Spleen (tissue), 11 donors: ENCODE results near the gene DTNB. TPM values are rescaled to one million over a fixed set of nuclear protein-coding genes. Genes with fewer than 3 reads are reported as not detected.

Experiments used
- DNase-seq: peaks from one replicate; pipeline ENCODE4 v3.0.0-alpha.2; 2020
- H3K27ac ChIP-seq, 8 donors: fragments of 200-600 bp; sonication (generic) in 7 of 8; 1 replicate in 4 of 8; 2 replicates in 4 of 8; pipeline versions ENCODE4 v1.5.0 to v1.8.0; 2016 to 2021; ENCODE audit warnings: inconsistent platforms in 4 of 8, mild to moderate bottlenecking in 4 of 8, moderate library complexity in 1 of 8
- H3K27me3 ChIP-seq, 7 donors: fragments of 200-600 bp; sonication (generic) in 6 of 7; replicated peaks in 1 of 7; 1 replicate in 4 of 7; 2 replicates in 3 of 7; pipeline versions ENCODE4 v1.5.0 to v1.8.0; 2016 to 2021; ENCODE audit warnings: inconsistent platforms in 3 of 7, mild to moderate bottlenecking in 1 of 7
- H3K36me3 ChIP-seq, 6 donors: fragments of 200-600 bp; sonication (generic) in 5 of 6; 1 replicate in 4 of 6; 2 replicates in 2 of 6; pipeline versions ENCODE4 v1.5.0 to v1.8.0; 2016 to 2021; ENCODE audit warnings: inconsistent platforms in 2 of 6
- H3K4me1 ChIP-seq, 6 donors: fragments of 200-600 bp; sonication (generic) in 5 of 6; 1 replicate in 3 of 6; 2 replicates in 3 of 6; pipeline versions ENCODE4 v1.5.0 to v1.8.0; 2016 to 2021; ENCODE audit warnings: inconsistent platforms in 3 of 6
- H3K4me3 ChIP-seq, 8 donors: fragments of 200-600 bp; sonication (generic) in 7 of 8; 1 replicate in 4 of 8; 2 replicates in 4 of 8; pipeline versions ENCODE4 v1.5.0 to v1.8.0; 2016 to 2021; ENCODE audit warnings: inconsistent platforms in 4 of 8, mild to moderate bottlenecking in 4 of 8, moderate library complexity in 2 of 8
- H3K9me3 ChIP-seq, 8 donors: fragments of 200-600 bp; sonication (generic) in 7 of 8; 1 replicate in 4 of 8; 2 replicates in 4 of 8; pipeline versions ENCODE4 v1.5.0 to v1.8.0; 2016 to 2021; ENCODE audit warnings: inconsistent platforms in 4 of 8
- CTCF ChIP-seq, 11 experiments: fragments of 200-600 bp in 7 of 11; fragments of 450-650 bp in 4 of 11; sonication (generic) in 4 of 11; IDR thresholded peaks in 8 of 11; conservative IDR thresholded peaks in 3 of 11; 1 replicate in 7 of 11; 2 replicates in 4 of 11; pipeline versions ENCODE4 v1.4.0 to v1.8.0; 2016 to 2021; ENCODE audit warnings: antibody characterized with exemption in 11 of 11, inconsistent platforms in 4 of 11, mild to moderate bottlenecking in 1 of 11
- POLR2A ChIP-seq, 3 donors: fragments of 450-650 bp; IDR thresholded peaks; one replicate each; pipeline ENCODE4 v1.5.1; 2017; ENCODE audit warnings: antibody characterized with exemption in 3 of 3, mild to moderate bottlenecking in 1 of 3
- POLR2AphosphoS5 ChIP-seq, 3 donors: sonication (generic); formaldehyde crosslinking; IDR thresholded peaks; one replicate each; pipeline ENCODE4 v1.5.1; 2017; ENCODE audit warnings: antibody characterized with exemption in 3 of 3
- WGBS, 5 donors: extraction: QIAGEN DNeasy Blood & Tissue Kit in 3 of 5; methylation state at CpG; one replicate each; pipeline versions ENCODE4 v1.1.5 to v1.1.7; 2013 to 2018; 5-methylcytosine and 5-hydroxymethylcytosine counted together
- intact Hi-C: fragments of 100-400 bp; cut with DNase I; formaldehyde crosslinking; loops from one replicate; pipeline ENCODE4 v1.15.0; 2023; ENCODE audit warnings: low total_unique reads
- polyA plus RNA-seq, 3 donors: library from polyadenylated mRNA; stranded (reverse); fragments of 200-250 nt; gene quantifications; one replicate each; pipeline ENCODE4 v1.2.1, GENCODE V29; 2013
- total RNA-seq, 7 donors: library from RNA; depleted of rRNA in 3 of 7; stranded (reverse); fragments of >200 nt in 3 of 7; fragmentation: NEBNext Ultra II Directional in 4 of 7; extraction: Animal tissue kit (Norgen Biotek cat#: 25700) in 4 of 7; gene quantifications; one replicate each; pipeline versions ENCODE4 v1.1.0 to v1.2.1, GENCODE V29; 2016 to 2021
- donor health status: healthy with polysubstance abuse.
- donor health status: DM: no; HTN: no; CAD: no; lungs with moderate emphysema.
- donor health status: DM: no; HTN: no; CAD: no.
- donor health status: Bipolar disorder and iron deficiency.
- donor health status: healthy.
- donor health status: DM: no; HTN: no; CAD: no.
- donor health status: DM: yes; HTN: yes; CAD: no.

Gene DTNB
- total and polyA plus RNA-seq, 10 donors: 4.5 to 28.9 (median 20.4) TPM

- TF ChIP-seq POLR2A (IDR thresholded peaks at IDR 0.05) (no peak), CTCF (IDR thresholded peaks at IDR 0.05 in 8 of 11, conservative IDR thresholded peaks at IDR 0.05 in 3 of 11) (no peak), POLR2AphosphoS5 (IDR thresholded peaks at IDR 0.05) (no peak)
- Histone ChIP-seq H3K4me1 (peaks cover 12 to 39% (median 25%) of the 10 kb centered on the region in 6 donors), H3K36me3 (peaks cover 0 to 6% (median 0%) of the 10 kb centered on the region in 6 donors), H3K4me3 (no peak overlapping the region), H3K9me3 (peaks cover 0 to 5% (median 0%) of the 10 kb centered on the region in 8 donors), H3K27me3 (no peaks in the 10 kb centered on the region), H3K27ac (no peak overlapping the region)
- WGBS, 5 donors: 84 to 96% (median 91%) methylated on average over 12 of the region's 12 CpGs
- intact Hi-C loops: no loop called here
- peak; percentile 68 for DNase-seq
These were observed 292.6 kb downstream of the DTNB start for GRCh38 chr2:25380586-25381375.

- no peaks in the 10 kb centered on the region for H3K36me3 ChIP-seq
- no peak for DNase-seq
- no peak for TF ChIP-seq POLR2A (IDR thresholded peaks at IDR 0.05)
- TF ChIP-seq CTCF (IDR thresholded peaks at IDR 0.05 in 8 of 11, conservative IDR thresholded peaks at IDR 0.05 in 3 of 11): no peak
These were observed 293.4 kb downstream of the DTNB start for GRCh38 chr2:25380023-25380422.

GRCh38 chr2:25379535-25379934 is 293.8 kb downstream of the DTNB start:
- TF ChIP-seq POLR2AphosphoS5 (IDR thresholded peaks at IDR 0.05) (no peak), POLR2A (IDR thresholded peaks at IDR 0.05) (no peak), CTCF (IDR thresholded peaks at IDR 0.05 in 8 of 11, conservative IDR thresholded peaks at IDR 0.05 in 3 of 11) (no peak)
- Histone ChIP-seq H3K4me3 (no peak overlapping the region), H3K27me3 (no peaks in the 10 kb centered on the region), H3K4me1 (peaks cover 12 to 39% (median 25%) of the 10 kb centered on the region in 6 donors), H3K9me3 (peaks cover 0 to 5% (median 0%) of the 10 kb centered on the region in 8 donors), H3K36me3 (no peaks in the 10 kb centered on the region), H3K27ac (no peak overlapping the region)
- DNase-seq: peak; percentile 41
- 90 to 99% (median 94%) methylated on average over 6 of the region's 6 CpGs for WGBS, 5 donors
- intact Hi-C loops: no loop called here

More at GRCh38 chr2:25380023-25380422, 293.4 kb downstream of the DTNB start:
- Histone ChIP-seq H3K4me3 (no peak overlapping the region), H3K9me3 (peaks cover 0 to 5% (median 0%) of the 10 kb centered on the region in 8 donors), H3K27me3 (no peaks in the 10 kb centered on the region), H3K27ac (no peak overlapping the region), H3K4me1 (peaks cover 12 to 39% (median 25%) of the 10 kb centered on the region in 6 donors)
- WGBS, 5 donors: 90 to 95% (median 92%) methylated on average over 5 of the region's 5 CpGs
- intact Hi-C loops: no loop called here

- intact Hi-C loops: no loop called here
- Histone ChIP-seq H3K27ac (no peak overlapping the region), H3K36me3 (no peaks in the 10 kb centered on the region), H3K4me3 (no peak overlapping the region), H3K4me1 (peaks cover 12 to 39% (median 25%) of the 10 kb centered on the region in 6 donors), H3K27me3 (no peaks in the 10 kb centered on the region), H3K9me3 (peaks cover 0 to 5% (median 0%) of the 10 kb centered on the region in 8 donors)
- peak; percentile 71 for DNase-seq
- no peak for TF ChIP-seq POLR2AphosphoS5 (IDR thresholded peaks at IDR 0.05)
- TF ChIP-seq POLR2A (IDR thresholded peaks at IDR 0.05): no peak
- TF ChIP-seq CTCF (IDR thresholded peaks at IDR 0.05 in 8 of 11, conservative IDR thresholded peaks at IDR 0.05 in 3 of 11): no peak
- 68 to 81% (median 74%) methylated on average over 10 of the region's 10 CpGs for WGBS, 5 donors
These were observed 294.5 kb downstream of the DTNB start for GRCh38 chr2:25378731-25379490.
